Measurements from ENCODE around the gene PTPN4. TPM values are rescaled to one million over a fixed set of nuclear protein-coding genes. Genes with fewer than 3 reads are reported as not detected.

Gene PTPN4, protein sequence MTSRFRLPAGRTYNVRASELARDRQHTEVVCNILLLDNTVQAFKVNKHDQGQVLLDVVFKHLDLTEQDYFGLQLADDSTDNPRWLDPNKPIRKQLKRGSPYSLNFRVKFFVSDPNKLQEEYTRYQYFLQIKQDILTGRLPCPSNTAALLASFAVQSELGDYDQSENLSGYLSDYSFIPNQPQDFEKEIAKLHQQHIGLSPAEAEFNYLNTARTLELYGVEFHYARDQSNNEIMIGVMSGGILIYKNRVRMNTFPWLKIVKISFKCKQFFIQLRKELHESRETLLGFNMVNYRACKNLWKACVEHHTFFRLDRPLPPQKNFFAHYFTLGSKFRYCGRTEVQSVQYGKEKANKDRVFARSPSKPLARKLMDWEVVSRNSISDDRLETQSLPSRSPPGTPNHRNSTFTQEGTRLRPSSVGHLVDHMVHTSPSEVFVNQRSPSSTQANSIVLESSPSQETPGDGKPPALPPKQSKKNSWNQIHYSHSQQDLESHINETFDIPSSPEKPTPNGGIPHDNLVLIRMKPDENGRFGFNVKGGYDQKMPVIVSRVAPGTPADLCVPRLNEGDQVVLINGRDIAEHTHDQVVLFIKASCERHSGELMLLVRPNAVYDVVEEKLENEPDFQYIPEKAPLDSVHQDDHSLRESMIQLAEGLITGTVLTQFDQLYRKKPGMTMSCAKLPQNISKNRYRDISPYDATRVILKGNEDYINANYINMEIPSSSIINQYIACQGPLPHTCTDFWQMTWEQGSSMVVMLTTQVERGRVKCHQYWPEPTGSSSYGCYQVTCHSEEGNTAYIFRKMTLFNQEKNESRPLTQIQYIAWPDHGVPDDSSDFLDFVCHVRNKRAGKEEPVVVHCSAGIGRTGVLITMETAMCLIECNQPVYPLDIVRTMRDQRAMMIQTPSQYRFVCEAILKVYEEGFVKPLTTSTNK
- 43.3 and 48.4 TPM in 2 replicates for total RNA-seq

DNA sequence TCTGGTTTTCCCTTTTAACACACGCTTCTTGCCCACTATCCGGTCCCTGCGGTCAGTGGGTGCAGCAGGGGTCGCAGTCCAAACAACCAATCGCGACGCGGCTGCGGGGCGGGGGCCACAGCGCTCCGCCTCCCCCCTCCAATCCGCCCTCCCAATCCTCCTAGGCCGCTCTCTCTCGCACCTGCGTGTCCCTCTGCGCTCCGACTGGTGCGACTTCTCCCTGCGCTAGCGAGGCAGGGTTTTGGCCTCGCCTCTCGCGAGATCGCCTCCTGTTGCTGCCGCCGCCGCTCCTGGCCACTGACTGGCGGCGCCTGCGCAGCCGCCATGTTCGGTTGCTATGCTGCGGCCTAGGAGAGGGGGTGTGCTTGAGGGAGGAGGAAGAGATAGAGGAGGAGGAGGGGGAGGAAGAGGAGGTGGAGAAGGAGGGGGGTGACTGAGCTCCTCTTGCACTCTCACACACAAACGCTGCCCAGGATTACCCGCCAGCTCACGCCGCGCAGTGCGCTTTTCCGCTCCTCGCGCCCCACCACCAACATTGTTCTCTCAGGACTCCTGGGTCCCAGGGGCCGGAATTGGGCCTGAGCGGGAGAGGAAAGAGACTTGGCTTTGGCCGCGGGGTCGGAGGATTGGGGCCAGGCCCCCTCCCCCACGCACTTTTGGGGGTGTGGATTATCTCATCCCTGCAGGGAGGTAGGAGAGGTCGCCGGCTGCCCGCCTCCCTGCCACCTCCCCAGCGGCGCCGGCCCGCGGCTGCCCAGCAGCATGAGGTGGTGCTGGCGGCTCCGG lies at the start of gene PTPN4:
PTPN4 (plus strand) TSS at position 472 of the 786 bp plus-strand sequence. CDS start 49,932 bp downstream, outside the sequence.
- DNase-seq (ENCODE audit: low read depth, low spot score): peak; percentile 94

DNA sequence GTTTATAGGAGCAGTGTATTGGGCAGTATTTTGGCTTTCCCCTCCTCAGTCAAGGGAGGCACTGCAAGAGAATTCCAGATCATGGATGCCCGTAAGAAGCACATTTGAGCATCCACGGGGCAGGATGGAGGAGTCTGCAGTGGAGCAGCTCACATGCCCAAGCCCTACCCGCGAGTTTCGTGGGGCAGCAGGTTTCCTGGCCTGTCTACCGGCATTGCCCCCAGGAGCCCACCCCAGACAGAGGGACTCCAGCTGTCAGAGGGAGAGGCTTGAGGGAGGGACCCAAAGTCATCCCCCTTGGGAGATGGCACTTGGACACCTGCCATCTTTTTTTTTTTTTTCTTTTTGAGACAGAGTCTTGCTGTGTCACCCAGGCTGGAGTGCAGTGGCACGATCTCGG lies 49.4 kb upstream of the PTPN4 start:
- DNase-seq (ENCODE audit: low read depth, low spot score): no peak

DNA sequence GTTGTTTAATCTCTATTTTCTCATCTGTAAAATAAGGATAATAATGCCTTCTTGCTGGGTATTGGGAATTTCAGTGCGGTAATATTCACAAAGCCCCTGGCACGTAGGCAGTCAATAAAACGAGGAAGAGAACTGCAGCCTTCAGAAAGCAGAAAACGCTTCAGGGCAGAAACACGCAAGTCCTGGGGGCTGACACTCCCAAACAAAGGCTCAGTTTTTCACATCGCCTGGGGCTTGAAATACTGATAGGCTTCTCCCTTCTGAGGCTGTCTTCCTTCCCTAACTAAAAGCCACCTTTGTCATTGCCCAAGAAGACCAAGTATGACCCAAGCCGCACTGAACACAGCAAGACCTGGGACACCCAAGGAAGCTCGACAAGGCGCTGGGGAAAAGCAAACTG lies 48.4 kb upstream of the PTPN4 start:
- DNase-seq (ENCODE audit: low read depth, low spot score): no peak

DNA sequence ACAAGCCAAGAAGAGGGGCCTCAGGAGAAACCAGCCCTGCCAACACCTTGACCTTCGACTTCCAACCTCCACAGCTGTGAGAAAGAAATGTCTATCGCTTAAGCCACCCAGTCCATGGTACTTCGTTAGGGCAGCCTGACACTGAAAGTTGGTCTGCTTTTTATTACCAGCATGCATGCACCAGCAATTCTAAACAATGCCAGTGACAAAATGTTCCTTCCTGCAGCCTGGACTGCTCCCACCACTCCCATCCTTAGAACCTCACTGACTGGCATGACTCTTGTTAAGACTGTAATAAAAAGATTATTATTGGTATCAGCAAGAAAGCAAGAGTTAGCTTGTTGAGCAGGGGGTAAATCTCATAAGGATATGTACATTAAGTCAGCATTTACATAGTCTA lies 47.2 kb upstream of the PTPN4 start:
- no peak for DNase-seq (ENCODE audit: low read depth, low spot score)

DNA sequence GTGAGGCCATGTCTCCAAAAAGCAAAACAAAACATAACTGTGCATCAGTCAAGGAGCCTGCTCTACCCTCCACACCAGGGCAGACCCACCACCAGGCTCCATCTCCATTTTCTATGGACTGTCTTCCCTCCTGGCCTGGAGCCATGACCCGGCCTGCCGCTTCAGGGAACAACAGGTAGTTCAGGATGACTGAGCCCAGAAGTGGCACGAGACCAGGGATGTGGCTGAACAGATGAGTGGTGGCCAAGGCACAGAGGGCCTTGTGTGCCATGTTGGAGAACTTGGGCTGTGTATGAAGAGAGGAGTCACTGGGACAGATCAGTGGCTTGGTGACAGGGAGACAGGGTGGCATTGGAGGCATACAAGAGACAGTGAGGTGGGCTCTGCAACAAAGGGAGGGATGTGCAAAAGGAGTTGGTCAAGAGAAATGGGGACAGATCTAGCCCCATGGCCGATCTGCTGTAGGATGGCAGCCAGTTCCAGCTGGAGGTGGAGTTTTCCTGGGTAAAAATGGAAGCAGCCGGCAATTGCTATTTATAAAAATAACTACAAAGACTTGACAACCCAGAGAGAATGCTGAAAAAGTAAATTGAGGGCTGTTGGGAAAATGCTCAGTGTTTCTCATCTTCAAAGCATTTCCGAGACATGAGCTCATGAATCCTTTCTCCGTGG lies 45.8 kb upstream of the PTPN4 start:
- no peak for DNase-seq (ENCODE audit: low read depth, low spot score)

DNA sequence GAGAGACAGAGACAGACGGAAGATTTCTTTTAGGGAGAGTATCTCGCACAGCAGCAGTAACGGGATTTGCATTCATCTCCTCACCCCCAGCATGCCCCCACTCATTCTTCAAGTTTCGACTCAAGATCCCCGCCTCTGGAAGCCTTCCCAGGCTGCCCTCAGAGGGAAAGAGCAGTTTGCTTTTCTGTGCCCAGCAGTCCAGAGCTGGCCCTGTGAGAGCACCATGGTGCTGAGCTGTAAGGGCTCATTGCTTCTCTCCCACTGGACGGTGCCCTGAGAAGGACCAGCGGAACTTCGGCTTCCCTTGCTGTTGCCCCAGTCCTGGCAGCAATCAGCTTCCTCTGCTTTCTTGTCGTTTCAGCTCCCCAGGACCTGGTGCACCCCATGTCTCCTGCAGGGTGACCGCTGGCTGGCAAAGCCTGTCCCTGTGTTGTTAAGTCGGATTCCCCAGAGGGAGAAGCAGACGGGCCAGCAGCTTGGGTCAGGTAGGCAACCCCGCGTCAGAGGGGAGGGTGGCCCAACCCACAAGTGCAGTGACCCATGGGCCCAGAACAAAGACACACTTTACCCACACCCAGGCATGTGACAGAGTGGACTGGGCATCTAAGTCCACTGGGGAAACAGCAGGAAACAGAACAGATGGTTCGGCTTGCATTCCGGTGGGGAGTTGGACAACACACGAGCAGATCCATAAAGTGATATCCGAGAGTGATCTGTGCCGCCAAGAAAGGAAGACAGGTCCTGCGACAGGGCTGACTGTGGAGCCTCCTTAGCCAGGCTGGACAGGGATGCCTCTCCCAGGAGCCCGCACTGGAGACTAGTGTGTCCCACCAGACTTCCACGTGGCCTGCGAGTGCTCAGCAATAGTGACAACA lies 44.1 kb upstream of the PTPN4 start:
- DNase-seq (ENCODE audit: low read depth, low spot score): no peak

DNA sequence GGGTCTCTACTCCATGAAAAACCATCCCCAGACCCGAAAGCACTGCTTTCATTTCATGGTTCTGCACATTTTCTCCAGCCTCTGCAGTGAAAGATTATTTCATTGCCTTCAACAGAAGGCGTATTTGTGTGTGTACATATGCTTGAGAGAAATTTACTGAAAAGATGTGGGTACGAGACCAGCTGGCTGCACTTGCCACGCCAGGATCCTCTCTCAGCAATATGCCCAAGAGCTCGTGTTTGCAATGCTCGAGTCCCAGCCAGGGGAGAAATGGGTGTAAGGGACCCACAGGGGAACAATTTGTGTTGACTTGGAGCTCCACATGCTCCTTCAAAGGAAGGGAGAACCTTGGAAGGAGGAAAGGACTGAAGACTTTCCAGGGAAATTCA lies 43.4 kb upstream of the PTPN4 start:
- DNase-seq (ENCODE audit: low read depth, low spot score): no peak

DNA sequence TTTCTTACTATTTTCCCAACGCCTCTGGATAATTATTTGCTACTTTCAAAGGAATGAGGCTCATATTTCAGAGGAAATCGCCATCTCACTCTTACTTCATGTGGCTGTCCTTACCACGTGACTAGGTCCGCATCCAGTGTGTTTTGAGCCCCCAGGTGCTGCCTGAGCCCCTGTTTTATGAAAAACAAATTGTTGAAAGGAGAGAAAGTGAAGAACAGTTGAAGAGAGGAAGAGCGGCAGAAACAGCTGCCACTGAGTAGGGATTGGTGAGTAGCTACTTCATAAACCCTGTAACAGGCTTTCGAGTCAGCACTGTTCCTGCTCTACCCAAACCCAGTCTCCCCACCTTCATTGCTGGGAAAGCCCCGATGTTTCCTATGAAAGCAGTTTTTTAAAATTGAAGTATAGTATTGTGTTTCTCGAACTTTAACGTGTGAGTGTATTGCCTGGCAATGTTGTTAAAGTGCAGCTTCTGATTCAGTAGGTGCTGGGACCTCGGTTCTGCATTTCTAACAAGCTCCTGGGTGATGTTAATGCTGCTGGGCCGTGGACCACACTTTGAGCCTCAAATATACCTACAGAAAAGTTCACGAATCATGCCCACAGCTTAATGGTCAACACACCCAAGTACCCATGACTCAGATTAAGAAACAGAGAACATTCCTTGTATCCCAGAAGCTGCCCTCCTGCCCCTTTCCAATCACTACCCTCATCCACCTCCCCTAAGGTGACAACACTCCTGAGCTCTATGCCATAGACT lies 41.0 kb upstream of the PTPN4 start:
- DNase-seq (ENCODE audit: low read depth, low spot score): no peak

DNA sequence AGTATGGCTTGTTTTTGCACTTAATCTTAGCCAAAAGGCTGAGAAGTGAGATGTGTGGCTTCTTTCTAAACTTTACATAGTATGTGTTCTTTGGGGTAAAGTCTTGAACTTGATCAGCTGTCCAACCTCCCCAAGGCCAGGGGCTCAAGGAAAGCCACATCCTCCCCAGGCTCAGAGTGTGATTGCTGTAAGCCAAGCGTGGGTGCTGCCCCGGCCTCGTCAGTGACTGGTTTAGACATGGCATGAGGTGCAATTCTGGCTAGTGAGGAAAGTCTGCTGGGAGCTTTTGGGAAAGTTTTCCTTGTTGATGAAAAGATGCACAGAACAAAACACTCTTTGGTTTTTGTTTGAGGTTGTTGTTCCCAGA lies 40.5 kb upstream of the PTPN4 start:
- DNase-seq (ENCODE audit: low read depth, low spot score): no peak

DNA sequence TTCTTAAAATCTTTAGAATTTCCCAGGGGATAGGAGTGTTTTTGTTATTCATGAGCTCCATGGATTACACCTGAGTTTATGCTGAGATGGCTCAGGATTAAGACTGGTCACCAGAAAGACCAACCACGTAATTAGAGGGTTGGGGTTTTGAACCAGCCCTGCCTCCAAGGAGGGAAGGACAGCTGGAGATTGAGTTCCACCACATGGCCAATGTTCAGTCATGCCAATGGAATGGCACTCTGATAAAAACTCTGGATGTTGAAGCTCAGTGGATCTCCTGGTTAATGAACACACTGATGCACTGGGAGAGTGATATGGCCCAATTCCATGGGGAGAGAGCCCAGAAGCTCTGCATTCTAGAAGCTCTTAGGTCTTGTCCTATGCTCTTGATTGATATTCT lies 38.7 kb upstream of the PTPN4 start:
- no peak for DNase-seq (ENCODE audit: low read depth, low spot score)

DNA sequence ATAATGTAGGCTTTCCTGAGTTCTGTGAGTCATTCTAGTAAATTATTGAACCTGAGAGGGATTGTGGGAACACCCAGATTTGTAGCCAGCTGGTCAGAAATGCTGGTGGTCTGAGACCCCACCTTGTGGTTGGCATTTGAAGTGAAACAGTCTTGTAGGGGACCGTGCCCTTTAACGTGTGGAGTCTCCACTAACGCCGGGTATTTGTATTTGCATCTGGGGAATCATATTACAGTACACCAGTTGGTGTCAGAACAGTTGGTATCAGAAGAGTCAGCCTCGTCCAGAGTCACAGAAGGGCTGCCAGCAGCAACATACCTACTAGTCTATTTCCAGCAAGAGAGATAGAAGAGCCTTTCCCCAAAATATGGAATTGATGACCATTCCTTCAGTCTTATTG lies 38.3 kb upstream of the PTPN4 start:
- DNase-seq (ENCODE audit: low read depth, low spot score): no peak

DNA sequence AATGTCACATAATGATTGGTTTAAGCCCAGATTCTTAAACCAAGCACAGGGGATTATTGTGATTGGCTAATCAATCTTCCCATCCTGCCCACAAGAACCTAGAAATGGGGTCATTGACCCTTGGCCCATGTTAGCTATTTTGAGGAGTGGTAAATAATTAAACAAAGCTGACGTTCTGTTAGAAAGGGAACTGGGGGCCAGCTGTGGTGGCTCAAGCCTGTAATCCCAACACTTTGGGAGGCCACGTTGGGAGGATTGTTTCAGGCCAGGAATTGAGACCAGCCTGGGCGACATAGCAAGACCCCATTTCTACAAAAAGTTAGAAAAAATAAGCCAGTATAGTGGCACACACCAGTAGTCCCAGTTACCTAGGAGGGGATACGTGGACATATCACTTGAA lies 37.8 kb upstream of the PTPN4 start:
- DNase-seq (ENCODE audit: low read depth, low spot score): no peak

DNA sequence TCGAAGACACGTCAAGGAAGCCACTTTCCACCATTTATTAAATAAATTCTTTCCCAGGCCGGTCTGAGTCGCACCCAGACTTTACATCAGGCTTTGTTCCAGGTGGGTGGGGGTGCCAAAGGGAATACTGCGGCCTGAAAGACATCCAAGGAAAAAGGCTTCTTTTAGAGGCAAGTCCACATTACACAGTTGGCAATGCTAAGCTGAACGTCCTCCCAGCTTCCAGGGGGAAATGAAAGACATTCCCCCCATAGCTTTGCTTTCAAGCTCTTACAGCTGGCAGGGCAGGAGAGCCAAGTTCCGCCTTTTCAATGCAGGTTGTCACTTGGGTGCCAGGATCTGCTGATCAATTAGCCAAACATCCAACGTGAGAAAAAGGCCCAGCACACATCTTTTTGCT lies 36.5 kb upstream of the PTPN4 start:
- DNase-seq (ENCODE audit: low read depth, low spot score): no peak

DNA sequence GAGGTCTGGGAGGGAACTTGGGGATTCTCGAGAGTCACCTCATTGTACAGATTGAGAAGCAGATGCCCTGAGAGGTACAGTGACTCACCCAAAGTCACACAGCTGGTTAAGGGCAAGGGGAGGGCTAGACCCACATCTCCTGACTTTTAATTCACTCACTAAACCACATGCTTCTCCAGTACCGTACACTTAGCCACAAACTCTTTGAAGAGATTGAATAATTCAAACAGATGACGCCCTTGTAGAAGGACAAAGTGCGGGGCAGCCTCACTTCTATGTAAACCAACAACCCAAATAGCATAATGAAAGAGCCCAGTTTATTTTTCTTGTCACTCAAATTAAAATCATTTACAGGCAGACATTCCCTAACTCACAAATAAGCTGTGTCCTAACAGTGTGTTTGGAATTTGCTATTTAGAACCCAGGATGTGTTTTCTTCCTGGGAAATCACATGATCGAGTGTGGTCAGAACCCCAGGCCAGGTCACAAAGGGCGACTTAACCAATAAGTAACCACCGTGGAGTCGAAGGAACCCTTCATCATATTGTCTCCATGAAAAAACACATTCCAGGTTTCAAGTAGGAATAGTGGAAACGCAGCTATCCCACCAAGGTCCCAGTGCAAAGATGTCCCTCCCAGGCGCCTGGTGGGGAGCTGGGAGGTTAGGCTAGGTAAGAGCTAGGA lies 35.8 kb upstream of the PTPN4 start:
- no peak for DNase-seq (ENCODE audit: low read depth, low spot score)

DNA sequence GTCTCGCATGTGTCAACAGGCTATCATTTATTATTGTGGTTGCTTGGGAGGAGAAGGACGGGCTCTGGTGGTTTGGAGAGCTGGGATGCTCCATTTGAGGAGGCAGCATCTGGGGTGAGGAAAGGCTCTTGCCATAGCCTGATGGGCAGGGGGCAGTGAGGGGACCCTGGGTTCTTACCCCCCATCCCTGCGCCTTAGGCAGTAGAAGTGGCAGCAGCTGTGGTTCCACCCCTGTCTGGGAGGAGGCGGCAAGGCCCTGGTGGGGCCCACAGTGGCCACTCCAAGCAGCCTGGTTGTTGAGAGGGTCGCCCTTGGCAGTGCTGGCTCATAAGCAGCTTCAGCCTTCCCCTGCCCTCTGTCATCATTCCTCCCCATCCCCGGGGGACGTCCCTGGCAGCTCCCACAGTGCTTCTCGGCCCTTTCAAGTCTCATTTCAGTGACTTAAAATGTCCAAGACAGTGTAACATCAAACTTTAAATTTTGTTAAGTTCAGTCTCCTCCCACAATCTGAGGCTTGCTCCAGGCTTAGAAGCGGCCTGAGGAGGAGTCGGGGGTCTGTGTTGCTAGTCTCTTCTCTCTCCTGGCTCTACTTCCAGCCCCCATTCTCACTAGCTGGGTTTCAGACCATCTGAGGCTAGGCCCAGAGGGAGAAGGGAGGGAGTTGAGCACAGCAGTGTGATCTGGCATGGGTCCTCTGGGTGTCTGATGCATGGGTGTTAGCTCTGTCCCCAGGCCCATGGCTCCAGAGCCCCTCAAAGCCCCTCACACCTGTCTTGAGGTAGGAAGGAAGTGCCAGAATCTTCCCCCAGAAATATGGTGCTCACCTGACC lies 34.9 kb upstream of the PTPN4 start:
- no peak for DNase-seq (ENCODE audit: low read depth, low spot score)

DNA sequence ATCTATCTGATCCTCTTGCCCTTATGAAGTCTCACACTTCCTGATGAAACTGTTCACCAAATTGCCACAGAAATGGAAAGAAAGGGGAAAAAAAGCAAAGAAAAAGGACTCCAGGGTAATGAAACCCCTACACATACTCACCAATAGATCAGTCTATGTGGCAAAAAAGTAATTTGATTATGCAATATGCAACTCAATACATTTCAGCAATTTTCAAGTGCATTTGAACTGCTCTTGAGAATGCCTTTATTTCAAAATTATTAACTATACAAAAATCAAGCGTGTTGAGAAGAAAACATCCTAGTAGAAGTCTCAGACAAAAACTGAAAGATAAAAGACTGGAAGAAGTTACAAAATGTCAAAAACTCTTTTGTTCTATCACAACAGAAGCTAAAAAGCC lies 32.2 kb upstream of the PTPN4 start:
- DNase-seq (ENCODE audit: low read depth, low spot score): no peak

DNA sequence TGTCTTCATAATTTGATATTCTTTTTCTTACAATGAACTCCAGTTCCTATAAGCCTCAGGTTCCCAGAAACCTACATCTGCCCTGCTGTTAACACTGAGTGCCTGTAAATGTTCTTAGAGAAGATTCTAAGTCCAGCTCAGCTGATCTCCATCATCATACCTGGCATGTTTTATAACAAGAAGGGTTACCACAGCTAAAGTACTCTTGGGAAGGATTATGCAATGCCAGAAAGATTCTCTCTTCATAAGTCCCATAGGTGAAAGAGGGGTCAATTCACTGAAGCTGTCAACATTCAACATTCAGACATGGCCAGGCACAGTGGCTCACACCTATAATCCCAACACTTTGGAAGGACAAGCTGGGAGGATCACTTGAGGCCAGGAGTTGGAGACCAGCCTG lies 31.3 kb upstream of the PTPN4 start:
- no peak for DNase-seq (ENCODE audit: low read depth, low spot score)

DNA sequence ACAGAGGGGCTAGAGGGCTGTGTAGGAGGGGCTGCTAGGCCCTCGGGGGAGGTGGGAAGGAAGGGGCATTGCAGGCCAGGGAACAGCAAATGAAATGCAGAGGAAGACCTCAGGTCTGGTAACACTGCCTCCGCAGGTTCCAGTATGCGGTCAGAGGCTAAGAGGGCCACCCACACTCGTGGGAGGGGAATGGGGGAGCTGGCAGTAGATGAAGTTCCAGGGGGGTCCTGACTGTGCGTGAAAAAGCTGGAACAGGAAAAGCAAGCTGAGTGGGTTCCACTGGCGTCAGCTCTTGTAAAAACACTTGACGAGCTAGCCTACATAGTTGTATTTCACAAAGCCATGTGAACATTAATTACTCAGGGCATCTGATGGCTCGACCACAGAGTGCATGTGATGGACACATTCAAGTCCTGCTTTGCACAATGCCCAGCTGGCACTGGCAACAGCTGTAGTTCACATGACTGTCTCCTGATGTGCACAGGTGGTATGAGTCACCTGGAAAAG lies 29.0 kb upstream of the PTPN4 start:
- DNase-seq (ENCODE audit: low read depth, low spot score): no peak
